SK-N-SH treated with all-trans-retinoic acid at 6 μM for 48 hours (cell line): ENCODE results near the gene TGFBR2.

ENCODE experiments used
- ATAC-seq: fragments of 200-7000 bp; cut with Tn5 transposase; 3 replicates; pipeline ENCODE4 v1.9.1; 2020; ENCODE audit warnings: mild to moderate bottlenecking, moderate library complexity
- ARNTL ChIP-seq: fragments of 450-650 bp; formaldehyde crosslinking; IDR thresholded peaks from 2 replicates; pipeline ENCODE4 v1.5.0; 2020; ENCODE audit warnings: low read depth, mild to moderate bottlenecking, moderate library complexity, borderline replicate concordance
- BACH2 ChIP-seq: fragments of 250-450 bp; sonication (Bioruptor Pico); IDR thresholded peaks from 2 replicates; pipeline ENCODE4 v1.9.0; 2021; ENCODE audit warnings: mild to moderate bottlenecking, borderline replicate concordance
- CREB5 ChIP-seq: fragments of 250-450 bp; sonication (Bioruptor Pico); IDR thresholded peaks from 2 replicates; pipeline ENCODE4 v1.5.1; 2020; ENCODE audit warnings: low read depth, mild to moderate bottlenecking, moderate library complexity
- CSDC2 ChIP-seq: fragments of 250-450 bp; sonication (Bioruptor Pico); IDR thresholded peaks from 2 replicates; pipeline ENCODE4 v1.5.0; 2020; ENCODE audit warnings: mild to moderate bottlenecking, moderate library complexity
- ESRRG ChIP-seq: fragments of 250-450 bp; sonication (Bioruptor Pico); IDR thresholded peaks from 2 replicates; pipeline ENCODE4 v1.6.1; 2021; ENCODE audit warnings: mild to moderate bottlenecking
- GLIS3 ChIP-seq: fragments of 250-450 bp; sonication (Bioruptor Pico); IDR thresholded peaks from 2 replicates; pipeline ENCODE4 v1.5.0; 2020; ENCODE audit warnings: mild to moderate bottlenecking, moderate library complexity
- ISL1 ChIP-seq: fragments of 250-450 bp; sonication (Bioruptor Pico); IDR thresholded peaks from 2 replicates; pipeline ENCODE4 v2.1.2; 2022; ENCODE audit warnings: mild to moderate bottlenecking, moderate library complexity
- OSR1 ChIP-seq: fragments of 250-450 bp; sonication (Bioruptor Pico); IDR thresholded peaks from 2 replicates; pipeline ENCODE4 v1.8.0; 2022; ENCODE audit warnings: moderate library complexity, mild to moderate bottlenecking, inconsistent platforms
- PATZ1 ChIP-seq: fragments of 250-450 bp; sonication (Bioruptor Pico); IDR thresholded peaks from 2 replicates; pipeline ENCODE4 v1.8.0; 2020; ENCODE audit warnings: mild to moderate bottlenecking, moderate library complexity, borderline replicate concordance
- PPARA ChIP-seq: fragments of 250-450 bp; sonication (Bioruptor Pico); IDR thresholded peaks from 2 replicates; pipeline ENCODE4 v1.5.0; 2020; ENCODE audit warnings: mild to moderate bottlenecking, borderline replicate concordance
- RARB ChIP-seq: fragments of 250-450 bp; sonication (Bioruptor Pico); IDR thresholded peaks from 2 replicates; pipeline ENCODE4 v1.8.0; 2021; ENCODE audit warnings: mild to moderate bottlenecking, moderate library complexity
- SNAI2 ChIP-seq: fragments of 250-450 bp; sonication (Bioruptor Pico); IDR thresholded peaks from 2 replicates; pipeline ENCODE4 v1.5.0; 2020; ENCODE audit warnings: mild to moderate bottlenecking, moderate library complexity
- TCF4 ChIP-seq: fragments of 250-450 bp; sonication (Bioruptor Pico); IDR thresholded peaks from 2 replicates; pipeline ENCODE4 v1.8.0; 2021; ENCODE audit warnings: mild to moderate bottlenecking, moderate library complexity, borderline replicate concordance
- TOX ChIP-seq: fragments of 250-450 bp; sonication (Bioruptor Pico); IDR thresholded peaks from 2 replicates; pipeline ENCODE4 v1.8.0; 2021; ENCODE audit warnings: mild to moderate bottlenecking, moderate library complexity, borderline replicate concordance
- TSHZ2 ChIP-seq: fragments of 250-450 bp; sonication (Bioruptor Pico); IDR thresholded peaks from 2 replicates; pipeline ENCODE4 v1.5.0; 2020; ENCODE audit warnings: mild to moderate bottlenecking, moderate library complexity
- ZC3H10 ChIP-seq: fragments of 250-450 bp; sonication (Bioruptor Pico); IDR thresholded peaks from 2 replicates; pipeline ENCODE4 v1.5.1; 2021; ENCODE audit warnings: mild to moderate bottlenecking, moderate library complexity
- ZFP3 ChIP-seq: fragments of 250-450 bp; sonication (Bioruptor Pico); IDR thresholded peaks from 2 replicates; pipeline ENCODE4 v1.5.0; 2020; ENCODE audit warnings: mild to moderate bottlenecking, moderate library complexity
- ZFP30 ChIP-seq: fragments of 450-650 bp; formaldehyde crosslinking; IDR thresholded peaks from 2 replicates; pipeline ENCODE4 v1.5.0; 2022; ENCODE audit warnings: mild to moderate bottlenecking, moderate library complexity
- ZNF565 ChIP-seq: fragments of 450-650 bp; formaldehyde crosslinking; conservative IDR thresholded peaks from 2 replicates; pipeline ENCODE4 v1.5.0; 2020; ENCODE audit warnings: low read depth, mild to moderate bottlenecking, moderate library complexity
- ZNF70 ChIP-seq: fragments of 450-650 bp; formaldehyde crosslinking; IDR thresholded peaks from 2 replicates; pipeline ENCODE4 v1.5.0; 2020; ENCODE audit warnings: mild to moderate bottlenecking, moderate library complexity
- ZNF8 ChIP-seq: fragments of 450-650 bp; formaldehyde crosslinking; IDR thresholded peaks from 2 replicates; pipeline ENCODE4 v1.5.0; 2020; ENCODE audit warnings: mild to moderate bottlenecking, moderate library complexity
- TF ChIP-seq, protein P1 (sequence below): fragments of 250-450 bp; sonication (Bioruptor Pico); IDR thresholded peaks from 2 replicates; pipeline ENCODE4 v1.8.0; 2021; ENCODE audit warnings: low read depth, mild to moderate bottlenecking, moderate library complexity, borderline replicate concordance
- TF ChIP-seq, protein P2 (sequence below): fragments of 250-450 bp; sonication (Bioruptor Pico); IDR thresholded peaks from 2 replicates; pipeline ENCODE4 v1.5.1; 2021; ENCODE audit warnings: mild to moderate bottlenecking, moderate library complexity

The TGFBR2 gene

DNA sequence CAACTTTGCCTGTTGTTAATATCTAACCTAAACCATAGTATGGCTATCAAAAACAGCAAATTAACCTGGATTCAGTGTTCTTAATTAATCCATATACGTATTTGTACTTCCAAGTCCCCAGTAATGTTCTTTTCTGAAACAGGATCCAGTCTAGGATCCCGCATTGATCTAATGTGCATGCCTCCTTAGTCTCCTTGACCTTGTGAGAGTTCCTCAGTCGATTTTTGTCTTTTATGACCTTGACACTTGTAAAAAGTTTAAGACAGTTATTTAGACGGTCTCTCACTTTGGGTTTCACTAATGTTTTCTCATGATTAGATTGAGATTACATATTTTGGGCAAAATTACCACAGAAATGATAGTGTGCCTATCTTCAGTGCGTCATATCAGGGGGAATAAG, 69.4 kb downstream of the TGFBR2 start:
- no peak for ATAC-seq
- TF ChIP-seq GLIS3 (CRISPR knock-in tag) (no peak), TCF4 (CRISPR knock-in tag) (no peak), PPARA (CRISPR knock-in tag) (no peak), TSHZ2 (CRISPR knock-in tag) (no peak), ZC3H10 (CRISPR knock-in tag) (no peak), ESRRG (CRISPR knock-in tag) (no peak), ZNF565 (no peak), OSR1 (CRISPR knock-in tag) (no peak), ISL1 (CRISPR knock-in tag) (no peak), ZFP3 (CRISPR knock-in tag) (no peak), TOX (no peak), BACH2 (CRISPR knock-in tag) (no peak), CREB5 (no peak), ZNF8 (CRISPR knock-in tag) (no peak), ZNF70 (CRISPR knock-in tag) (no peak), SNAI2 (CRISPR knock-in tag) (no peak), RARB (CRISPR knock-in tag) (no peak), CSDC2 (no peak)
- TF ChIP-seq, protein P1, sequence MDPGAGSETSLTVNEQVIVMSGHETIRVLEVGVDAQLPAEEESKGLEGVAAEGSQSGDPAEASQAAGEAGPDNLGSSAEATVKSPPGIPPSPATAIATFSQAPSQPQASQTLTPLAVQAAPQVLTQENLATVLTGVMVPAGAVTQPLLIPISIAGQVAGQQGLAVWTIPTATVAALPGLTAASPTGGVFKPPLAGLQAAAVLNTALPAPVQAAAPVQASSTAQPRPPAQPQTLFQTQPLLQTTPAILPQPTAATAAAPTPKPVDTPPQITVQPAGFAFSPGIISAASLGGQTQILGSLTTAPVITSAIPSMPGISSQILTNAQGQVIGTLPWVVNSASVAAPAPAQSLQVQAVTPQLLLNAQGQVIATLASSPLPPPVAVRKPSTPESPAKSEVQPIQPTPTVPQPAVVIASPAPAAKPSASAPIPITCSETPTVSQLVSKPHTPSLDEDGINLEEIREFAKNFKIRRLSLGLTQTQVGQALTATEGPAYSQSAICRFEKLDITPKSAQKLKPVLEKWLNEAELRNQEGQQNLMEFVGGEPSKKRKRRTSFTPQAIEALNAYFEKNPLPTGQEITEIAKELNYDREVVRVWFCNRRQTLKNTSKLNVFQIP = no peak
- TF ChIP-seq, protein P2, sequence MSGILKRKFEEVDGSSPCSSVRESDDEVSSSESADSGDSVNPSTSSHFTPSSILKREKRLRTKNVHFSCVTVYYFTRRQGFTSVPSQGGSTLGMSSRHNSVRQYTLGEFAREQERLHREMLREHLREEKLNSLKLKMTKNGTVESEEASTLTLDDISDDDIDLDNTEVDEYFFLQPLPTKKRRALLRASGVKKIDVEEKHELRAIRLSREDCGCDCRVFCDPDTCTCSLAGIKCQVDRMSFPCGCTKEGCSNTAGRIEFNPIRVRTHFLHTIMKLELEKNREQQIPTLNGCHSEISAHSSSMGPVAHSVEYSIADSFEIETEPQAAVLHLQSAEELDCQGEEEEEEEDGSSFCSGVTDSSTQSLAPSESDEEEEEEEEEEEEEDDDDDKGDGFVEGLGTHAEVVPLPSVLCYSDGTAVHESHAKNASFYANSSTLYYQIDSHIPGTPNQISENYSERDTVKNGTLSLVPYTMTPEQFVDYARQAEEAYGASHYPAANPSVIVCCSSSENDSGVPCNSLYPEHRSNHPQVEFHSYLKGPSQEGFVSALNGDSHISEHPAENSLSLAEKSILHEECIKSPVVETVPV (CRISPR knock-in tag) = no peak

- ATAC-seq = no peak
- TF ChIP-seq ARNTL (CRISPR knock-in tag) = no peak
- TF ChIP-seq PATZ1 = no peak
- TF ChIP-seq ISL1 (CRISPR knock-in tag) = no peak
- no peak for TF ChIP-seq ZNF8 (CRISPR knock-in tag)
- TF ChIP-seq, protein P2 (CRISPR knock-in tag) = no peak
- no peak for TF ChIP-seq GLIS3 (CRISPR knock-in tag)
- TF ChIP-seq ZFP30 (CRISPR knock-in tag) = no peak
- TF ChIP-seq TSHZ2 (CRISPR knock-in tag) = no peak
- no peak for TF ChIP-seq ZNF70 (CRISPR knock-in tag)
- TF ChIP-seq ZFP3 (CRISPR knock-in tag) = no peak
- TF ChIP-seq PPARA (CRISPR knock-in tag) = no peak
- no peak for TF ChIP-seq CSDC2
- TF ChIP-seq ZNF565 = no peak
- no peak for TF ChIP-seq ESRRG (CRISPR knock-in tag)
- TF ChIP-seq, all 23 proteins: peak for 0
Observed at GRCh38 chr3:30676424-30677346, 70.3 kb downstream of the TGFBR2 start.
